SHP77 treated with DMSO at 0.1 percent for 48 hours (cell line): Measurements from ENCODE around the gene GNB1.
"Not testable (repeated sequence)": the region's sequence is repeated elsewhere in the genome, so short reads cannot be mapped to it uniquely, and the experiment has no call there.

ENCODE experiments used
- DNase-seq: peaks from one replicate; lab custom pipeline; 2025; lab: John Stamatoyannopoulos, UW

Gene GNB1

GRCh38 chr1:1889847-1890505 lies 911 bp downstream of the GNB1 start:
- DNase-seq: no peak

GRCh38 chr1:1889090-1889750 lies 1.7 kb downstream of the GNB1 start:
- DNase-seq: no peak

- not testable (repeated sequence) for DNase-seq
Measured at GRCh38 chr1:1883890-1884289, 7.0 kb downstream of the GNB1 start.

GRCh38 chr1:1883092-1883873 lies 7.6 kb downstream of the GNB1 start:
- DNase-seq: no peak

GRCh38 chr1:1881727-1882126 lies 9.2 kb downstream of the GNB1 start:
- no peak for DNase-seq

GRCh38 chr1:1880617-1881312 lies 10.1 kb downstream of the GNB1 start:
- DNase-seq: no peak

GRCh38 chr1:1879942-1880341 lies 10.9 kb downstream of the GNB1 start:
- no peak for DNase-seq

GRCh38 chr1:1877865-1878436 lies 12.9 kb downstream of the GNB1 start:
- no peak for DNase-seq

- DNase-seq: no peak
Measured at GRCh38 chr1:1876335-1876930, 14.5 kb downstream of the GNB1 start.

- DNase-seq: no peak
Measured at GRCh38 chr1:1875932-1876331, 15.0 kb downstream of the GNB1 start.

- no peak for DNase-seq
Measured at GRCh38 chr1:1874901-1875300, 16.0 kb downstream of the GNB1 start.

GRCh38 chr1:1873186-1873585 lies 17.7 kb downstream of the GNB1 start:
- DNase-seq: no peak

- no peak for DNase-seq
Measured at GRCh38 chr1:1872329-1872994, 18.4 kb downstream of the GNB1 start.

GRCh38 chr1:1869469-1869868 lies 21.4 kb downstream of the GNB1 start:
- DNase-seq: no peak

- no peak for DNase-seq
Measured at GRCh38 chr1:1867164-1867563, 23.7 kb downstream of the GNB1 start.

GRCh38 chr1:1862905-1863547 lies 27.9 kb downstream of the GNB1 start:
- DNase-seq: no peak

GRCh38 chr1:1861761-1862310 lies 29.1 kb downstream of the GNB1 start:
- not testable (repeated sequence) for DNase-seq

GRCh38 chr1:1861339-1861730 lies 29.6 kb downstream of the GNB1 start:
- DNase-seq: no peak

- not testable (repeated sequence) for DNase-seq
Measured at GRCh38 chr1:1859970-1860697, 30.8 kb downstream of the GNB1 start.
